ENCODE results near the gene LRPPRC. TPM values are rescaled to one million over a fixed set of nuclear protein-coding genes. Genes with fewer than 3 reads are reported as not detected.
A peak's percentile ranks its signal among the peaks of the same experiment; 100 is the strongest.

Gene LRPPRC
- total and polyA plus RNA-seq, 8 donors, result 9.4 to 52.1 (median 37.3) TPM

DNA sequence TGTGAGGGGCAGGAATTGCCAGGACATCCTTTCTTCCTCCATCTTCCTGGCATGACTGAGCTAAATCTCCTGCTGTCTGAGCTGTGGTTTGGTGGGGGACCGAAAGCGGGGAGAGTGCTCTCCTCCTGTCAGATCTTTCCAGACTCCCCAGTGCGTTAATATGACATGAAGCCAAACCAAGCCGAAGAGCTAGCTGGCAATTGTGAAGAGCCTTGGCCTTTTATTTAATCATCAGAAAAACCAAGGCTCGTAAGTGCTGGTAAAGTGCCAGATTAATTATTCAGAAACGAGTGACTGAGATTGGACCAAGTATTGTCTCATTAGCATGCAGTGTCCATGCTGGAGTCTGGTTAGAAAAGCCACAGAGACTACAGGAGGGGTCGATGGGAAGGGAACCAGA lies 14.5 kb upstream of the LRPPRC start:
- WGBS, 2 donors, result 33 to 53% methylated on average over 7 of the region's 7 CpGs
- FAIRE-seq, result no peak
- Histone ChIP-seq H3K4me1 (no peaks in the 10 kb centered on the region), H3K4me3 (no peak overlapping the region), H3K9me3 (no peaks in the 10 kb centered on the region), H3K27ac (no peak overlapping the region), H3K27me3 (no peaks in the 10 kb centered on the region), H3K36me3 (no peaks in the 10 kb centered on the region)
- no peak for DNase-seq
- peak in 1 of 4 donors; percentile 26 for ATAC-seq
- intact Hi-C loops (cut with DNase I), result no loop called here
- TF ChIP-seq, protein P1, sequence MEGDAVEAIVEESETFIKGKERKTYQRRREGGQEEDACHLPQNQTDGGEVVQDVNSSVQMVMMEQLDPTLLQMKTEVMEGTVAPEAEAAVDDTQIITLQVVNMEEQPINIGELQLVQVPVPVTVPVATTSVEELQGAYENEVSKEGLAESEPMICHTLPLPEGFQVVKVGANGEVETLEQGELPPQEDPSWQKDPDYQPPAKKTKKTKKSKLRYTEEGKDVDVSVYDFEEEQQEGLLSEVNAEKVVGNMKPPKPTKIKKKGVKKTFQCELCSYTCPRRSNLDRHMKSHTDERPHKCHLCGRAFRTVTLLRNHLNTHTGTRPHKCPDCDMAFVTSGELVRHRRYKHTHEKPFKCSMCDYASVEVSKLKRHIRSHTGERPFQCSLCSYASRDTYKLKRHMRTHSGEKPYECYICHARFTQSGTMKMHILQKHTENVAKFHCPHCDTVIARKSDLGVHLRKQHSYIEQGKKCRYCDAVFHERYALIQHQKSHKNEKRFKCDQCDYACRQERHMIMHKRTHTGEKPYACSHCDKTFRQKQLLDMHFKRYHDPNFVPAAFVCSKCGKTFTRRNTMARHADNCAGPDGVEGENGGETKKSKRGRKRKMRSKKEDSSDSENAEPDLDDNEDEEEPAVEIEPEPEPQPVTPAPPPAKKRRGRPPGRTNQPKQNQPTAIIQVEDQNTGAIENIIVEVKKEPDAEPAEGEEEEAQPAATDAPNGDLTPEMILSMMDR (IDR thresholded peaks at IDR 0.05), result no peak

DNA sequence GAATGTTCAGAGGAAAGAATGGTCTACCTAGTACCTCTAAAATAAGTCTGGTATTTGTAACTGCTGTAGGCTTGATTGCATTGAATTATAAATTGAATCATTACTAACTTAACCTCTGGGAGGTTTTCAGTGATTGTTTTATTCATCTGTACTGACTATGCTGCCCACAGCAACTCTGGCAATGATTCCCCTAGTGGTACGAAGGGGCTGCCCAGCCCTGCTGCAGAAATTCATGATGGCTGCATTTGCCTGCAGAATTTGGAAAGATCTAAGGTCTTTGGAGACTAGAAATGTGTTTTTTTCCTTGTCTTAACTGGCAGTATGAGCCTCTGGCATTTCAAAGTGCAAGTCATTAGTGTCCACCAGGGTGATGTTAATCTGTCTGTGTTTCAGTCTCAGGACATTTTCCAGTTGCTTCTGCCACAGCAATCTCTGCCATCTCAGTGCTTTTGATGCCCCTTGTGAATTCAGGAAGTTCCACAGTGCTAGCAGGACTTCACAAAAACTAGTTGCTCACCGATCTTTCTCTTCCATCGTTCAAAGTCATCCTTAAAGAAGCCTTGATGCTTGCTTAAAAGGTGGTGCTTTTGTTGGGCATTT lies 13.4 kb upstream of the LRPPRC start:
- Histone ChIP-seq H3K27me3 (no peaks in the 10 kb centered on the region), H3K27ac (no peak overlapping the region), H3K36me3 (no peaks in the 10 kb centered on the region), H3K4me1 (no peaks in the 10 kb centered on the region), H3K4me3 (no peak overlapping the region), H3K9me3 (no peaks in the 10 kb centered on the region)
- WGBS, 2 donors, result 73 to 76% methylated on average over 3 of the region's 3 CpGs
- intact Hi-C loops (cut with DNase I), result no loop called here
- no peak for FAIRE-seq
- no peak for DNase-seq
- TF ChIP-seq, protein P1 (IDR thresholded peaks at IDR 0.05), result no peak
- no peak for ATAC-seq

DNA sequence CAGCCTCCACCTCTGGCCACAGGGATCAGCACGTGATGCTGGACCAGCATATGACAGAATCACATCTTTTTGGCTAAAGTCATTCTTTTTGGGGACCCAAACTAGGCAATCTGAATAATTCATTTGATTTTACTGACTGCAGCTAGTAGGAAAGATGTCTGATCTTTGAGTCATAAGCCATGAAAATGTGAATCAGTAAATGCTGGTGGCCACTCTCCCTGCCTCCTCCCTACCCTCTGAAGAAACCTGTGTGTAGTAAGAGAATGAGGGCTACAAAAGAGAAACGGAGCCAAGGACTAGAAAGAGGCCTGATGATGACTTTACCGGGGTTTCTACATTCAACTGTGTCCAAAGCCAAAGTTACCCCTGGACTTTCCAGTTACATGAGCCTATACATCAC lies 10.1 kb upstream of the LRPPRC start:
- no peak overlapping the region for H3K27ac ChIP-seq
- no peaks in the 10 kb centered on the region for H3K4me1 ChIP-seq
- intact Hi-C loops (cut with DNase I), result no loop called here
- FAIRE-seq (no peak), DNase-seq (no peak), ATAC-seq (no peak)
- H3K36me3 ChIP-seq, result no peaks in the 10 kb centered on the region
- no peaks in the 10 kb centered on the region for H3K9me3 ChIP-seq
- no peaks in the 10 kb centered on the region for H3K27me3 ChIP-seq
- TF ChIP-seq, protein P1 (IDR thresholded peaks at IDR 0.05), result no peak
- H3K4me3 ChIP-seq, result no peak overlapping the region
- 75 to 76% methylated on average over 3 of the region's 3 CpGs for WGBS, 2 donors

DNA sequence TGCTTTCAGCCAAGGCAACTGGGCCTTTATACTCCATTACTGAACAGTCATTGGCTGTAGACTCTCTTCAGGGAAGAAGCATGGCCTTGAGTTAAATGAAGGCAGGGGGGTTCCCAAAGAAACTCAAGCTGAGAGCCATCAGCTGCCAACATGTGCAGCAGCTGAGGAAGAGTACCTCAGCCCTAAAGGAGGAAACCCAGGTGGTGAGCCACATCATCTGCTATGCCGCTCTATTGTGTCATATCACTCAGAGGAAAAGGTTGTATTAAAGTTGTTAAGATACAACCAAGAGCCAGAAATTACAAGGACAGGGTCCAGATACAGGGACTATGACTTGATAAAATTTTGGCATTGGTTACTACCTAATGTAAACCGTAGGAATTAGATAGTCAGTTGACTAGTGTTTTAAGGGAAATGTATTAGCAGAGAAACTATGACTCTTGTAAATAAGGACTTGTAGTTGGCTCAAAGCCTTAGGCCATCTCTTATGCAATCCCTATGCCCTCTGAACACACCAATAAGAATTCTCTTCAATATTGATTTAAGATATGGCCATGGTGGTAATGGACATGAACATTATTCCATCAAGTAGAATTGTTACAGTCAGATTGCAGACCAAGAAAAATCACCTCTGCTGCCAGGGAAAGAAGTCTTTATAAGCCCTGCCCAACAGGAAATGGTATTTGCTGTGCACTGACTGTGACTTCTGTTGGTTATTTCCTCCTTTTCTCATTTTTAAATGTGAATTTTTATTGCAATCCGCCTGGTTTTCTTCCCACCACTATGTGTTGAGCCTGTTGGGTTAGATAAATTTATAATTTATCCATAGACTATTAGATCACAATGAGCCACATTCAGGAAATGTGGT lies 9.2 kb upstream of the LRPPRC start:
- FAIRE-seq, result no peak

More for the DNA sequence above, 9.2 kb upstream of the LRPPRC start:
- DNase-seq, result peak in 1 of 6 donors; percentile 22
- no peak overlapping the region for H3K27ac ChIP-seq
- TF ChIP-seq, protein P1 (IDR thresholded peaks at IDR 0.05), result no peak
- H3K36me3 ChIP-seq, result no peaks in the 10 kb centered on the region
- intact Hi-C loops (cut with DNase I), result no loop called here
- H3K4me1 ChIP-seq, result no peaks in the 10 kb centered on the region
- H3K4me3 ChIP-seq, result no peak overlapping the region
- 40 to 53% methylated on average over 3 of the region's 3 CpGs for WGBS, 2 donors
- H3K9me3 ChIP-seq, result no peaks in the 10 kb centered on the region
- peak; percentile 15 to 87 (median 64) for ATAC-seq
- no peaks in the 10 kb centered on the region for H3K27me3 ChIP-seq

Data from pancreas (tissue), 10 donors.